WERI-Rb-1 (cell line): ENCODE data around the gene RPLP2.

Experiments used
- DNase-seq: peaks from one replicate; pipeline ENCODE4 v3.0.0-alpha.2; 2020
- H3K27ac ChIP-seq: fragments of 250-450 bp; sonication (Bioruptor Pico); 2 replicates; pipeline ENCODE4 v1.5.1; 2020; ENCODE audit warnings: mild to moderate bottlenecking, moderate library complexity
- H3K27me3 ChIP-seq: fragments of 250-450 bp; sonication (Bioruptor Pico); 2 replicates; pipeline ENCODE4 v1.5.1; 2021; ENCODE audit warnings: mild to moderate bottlenecking, low read depth, moderate library complexity; ENCODE audit not compliant: insufficient read depth, severe bottlenecking
- H3K36me3 ChIP-seq: fragments of 250-450 bp; sonication (Bioruptor Pico); 2 replicates; pipeline ENCODE4 v1.5.1; 2020; ENCODE audit warnings: mild to moderate bottlenecking, moderate library complexity
- H3K4me3 ChIP-seq: 2 replicates; pipeline ENCODE4 v1.5.1; 2011; ENCODE audit warnings: low read depth, mild to moderate bottlenecking, control low read depth, low read length
- H3K9me3 ChIP-seq: fragments of 250-450 bp; sonication (Bioruptor Pico); 2 replicates; pipeline ENCODE4 v1.5.1; 2021; ENCODE audit warnings: mild to moderate bottlenecking, moderate library complexity; ENCODE audit not compliant: severe bottlenecking
- CTCF ChIP-seq: IDR thresholded peaks from 2 replicates; pipeline ENCODE4 v1.5.1; 2011; ENCODE audit warnings: low read depth, mild to moderate bottlenecking, control low read depth, inconsistent platforms, low read length

The RPLP2 gene

GRCh38 chr11:819129-819931 lies 9.6 kb downstream of the RPLP2 start:
- Histone ChIP-seq H3K27ac (peak overlapping the region; percentile 69), H3K4me3 (peak overlapping the region; percentile 55), H3K36me3 (peaks cover 34% of the 10 kb centered on the region), H3K9me3 (no peaks in the 10 kb centered on the region), H3K27me3 (no peaks in the 10 kb centered on the region)
- TF ChIP-seq CTCF: no peak
- DNase-seq: peak; percentile 92

- Histone ChIP-seq H3K27ac (peak overlapping the region; percentile 69), H3K27me3 (no peaks in the 10 kb centered on the region), H3K9me3 (no peaks in the 10 kb centered on the region), H3K36me3 (peaks cover 39% of the 10 kb centered on the region), H3K4me3 (peak overlapping the region; percentile 55)
- no peak for TF ChIP-seq CTCF
- DNase-seq: peak; percentile 86
Measured at GRCh38 chr11:819943-820649, 10.3 kb downstream of the RPLP2 start.

GRCh38 chr11:820655-821511 lies 11.1 kb downstream of the RPLP2 start:
- DNase-seq: no peak
- TF ChIP-seq CTCF: no peak
- H3K27ac ChIP-seq: no peak overlapping the region
- no peaks in the 10 kb centered on the region for H3K27me3 ChIP-seq
- H3K9me3 ChIP-seq: no peaks in the 10 kb centered on the region
- peaks cover 39% of the 10 kb centered on the region for H3K36me3 ChIP-seq
- H3K4me3 ChIP-seq: peak overlapping the region; percentile 55

- Histone ChIP-seq H3K36me3 (peaks cover 39% of the 10 kb centered on the region), H3K27ac (no peak overlapping the region), H3K4me3 (no peak overlapping the region), H3K9me3 (no peaks in the 10 kb centered on the region), H3K27me3 (no peaks in the 10 kb centered on the region)
- no peak for TF ChIP-seq CTCF
- DNase-seq: no peak
Measured at GRCh38 chr11:821512-822371, 12.0 kb downstream of the RPLP2 start.
